ENCODE data around the gene LBHD2.
A peak's percentile ranks its signal among the peaks of the same experiment; 100 is the strongest.

LBHD2 gene

DNA sequence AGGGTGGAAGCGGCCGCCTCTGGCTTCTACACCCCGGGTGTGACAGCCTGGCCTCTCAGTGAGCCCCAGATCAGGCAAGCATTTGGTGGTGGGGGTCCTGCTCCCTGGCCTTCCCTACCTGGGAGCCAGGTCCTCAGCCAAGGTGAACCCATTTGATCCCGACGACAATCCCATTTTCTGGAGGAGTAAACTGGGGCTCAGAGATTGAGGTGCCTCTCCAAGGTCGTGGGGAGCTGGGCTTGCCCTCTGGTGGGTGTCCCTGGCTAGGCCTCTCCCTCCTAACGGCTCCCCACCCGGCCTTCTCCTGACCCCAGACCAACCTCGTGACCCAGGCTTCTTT is 7.8 kb downstream of the LBHD2 start:
- DNase-seq: no peak

DNA sequence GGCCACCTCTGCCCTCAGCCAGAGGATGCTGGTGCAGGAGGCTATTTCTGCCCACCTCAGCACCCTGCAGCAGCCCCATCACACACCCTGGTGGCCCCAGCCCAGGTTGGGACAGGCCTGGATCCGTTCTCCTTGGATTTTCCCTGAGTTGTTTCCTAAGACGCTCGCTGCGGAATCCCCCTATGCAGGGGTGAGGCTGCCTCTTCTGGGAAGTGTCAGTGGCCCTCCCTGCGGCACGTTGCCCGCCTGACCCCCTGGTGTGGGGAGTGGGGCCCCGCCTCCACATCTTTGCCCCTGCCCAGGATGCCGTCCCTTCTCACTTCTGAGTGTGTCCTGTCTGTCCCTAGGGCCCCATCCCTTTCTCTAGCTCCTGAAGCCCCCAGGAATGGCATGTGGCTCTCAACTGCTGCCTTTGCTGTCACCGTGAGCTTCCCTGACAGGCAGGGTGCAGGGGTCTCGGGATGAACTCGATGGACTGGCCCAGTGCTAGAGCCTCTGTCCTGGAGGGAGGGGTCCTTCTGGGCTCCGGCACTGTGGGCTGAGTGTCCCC is 9.9 kb downstream of the LBHD2 start:
- no peak for DNase-seq

- DNase-seq: no peak
Observed at GRCh38 chr14:103094406-103095209, 10.6 kb downstream of the LBHD2 start, which contains the start of gene EXOC3L4. Gene EXOC3L4 (plus strand): TSS chr14:103094725. CDS start chr14:103100220, 5,495 bp downstream.

- DNase-seq: no peak
Observed at GRCh38 chr14:103095210-103095778, 11.3 kb downstream of the LBHD2 start.

DNA sequence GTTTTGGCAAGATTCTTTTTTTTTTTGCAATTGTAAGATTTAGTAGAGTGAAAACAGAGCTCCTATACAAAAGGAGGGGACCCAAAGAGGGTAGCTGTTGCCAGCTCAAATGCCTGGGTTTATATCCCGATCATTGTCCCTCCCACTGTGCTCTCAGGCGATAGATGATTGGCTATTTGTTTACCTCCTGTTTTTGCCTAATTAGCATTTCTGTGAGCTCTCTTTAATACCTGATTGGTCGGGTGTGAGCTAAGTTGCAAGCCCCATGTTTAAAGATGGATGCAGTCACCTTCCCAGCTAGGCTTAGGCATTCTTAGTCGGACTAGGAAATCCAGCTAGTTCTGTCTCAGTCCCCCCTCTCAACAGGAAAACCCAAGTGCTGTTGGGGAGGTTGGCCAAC is 12.4 kb downstream of the LBHD2 start:
- no peak for DNase-seq

GRCh38 chr14:103097244-103097993 is 13.4 kb downstream of the LBHD2 start:
- no peak for DNase-seq

- DNase-seq: no peak
Observed at GRCh38 chr14:103097994-103098957, 14.3 kb downstream of the LBHD2 start.

- DNase-seq: no peak
Observed at GRCh38 chr14:103099081-103099732, 15.2 kb downstream of the LBHD2 start.

DNA sequence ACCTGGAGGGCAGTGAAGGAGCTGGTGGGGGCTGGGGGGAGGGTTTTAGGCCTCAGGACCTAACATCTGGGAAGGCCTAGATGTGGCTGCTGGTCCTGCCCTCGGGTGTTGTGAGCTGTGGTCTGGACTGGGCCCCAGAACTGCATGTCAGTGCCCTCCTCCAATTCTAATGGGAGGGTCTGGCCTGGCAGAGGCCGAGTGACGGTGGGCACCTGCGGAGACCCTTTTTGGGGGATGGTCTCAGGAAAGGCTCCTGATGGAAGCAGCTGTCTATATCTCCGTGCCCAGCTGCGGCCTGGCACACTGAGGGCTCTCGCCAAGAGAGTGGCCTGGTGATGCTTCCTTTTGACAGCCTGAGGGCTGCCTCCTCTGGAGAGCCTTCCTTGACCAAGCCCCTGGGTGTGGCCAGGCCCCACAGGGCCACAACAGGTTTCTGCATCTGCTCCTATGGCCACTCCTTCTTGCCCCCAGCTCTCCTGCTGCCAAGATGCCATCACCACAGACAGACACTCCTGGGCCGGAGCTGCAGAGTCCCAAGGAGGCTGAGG is 15.8 kb downstream of the LBHD2 start:
- no peak for DNase-seq

DNA sequence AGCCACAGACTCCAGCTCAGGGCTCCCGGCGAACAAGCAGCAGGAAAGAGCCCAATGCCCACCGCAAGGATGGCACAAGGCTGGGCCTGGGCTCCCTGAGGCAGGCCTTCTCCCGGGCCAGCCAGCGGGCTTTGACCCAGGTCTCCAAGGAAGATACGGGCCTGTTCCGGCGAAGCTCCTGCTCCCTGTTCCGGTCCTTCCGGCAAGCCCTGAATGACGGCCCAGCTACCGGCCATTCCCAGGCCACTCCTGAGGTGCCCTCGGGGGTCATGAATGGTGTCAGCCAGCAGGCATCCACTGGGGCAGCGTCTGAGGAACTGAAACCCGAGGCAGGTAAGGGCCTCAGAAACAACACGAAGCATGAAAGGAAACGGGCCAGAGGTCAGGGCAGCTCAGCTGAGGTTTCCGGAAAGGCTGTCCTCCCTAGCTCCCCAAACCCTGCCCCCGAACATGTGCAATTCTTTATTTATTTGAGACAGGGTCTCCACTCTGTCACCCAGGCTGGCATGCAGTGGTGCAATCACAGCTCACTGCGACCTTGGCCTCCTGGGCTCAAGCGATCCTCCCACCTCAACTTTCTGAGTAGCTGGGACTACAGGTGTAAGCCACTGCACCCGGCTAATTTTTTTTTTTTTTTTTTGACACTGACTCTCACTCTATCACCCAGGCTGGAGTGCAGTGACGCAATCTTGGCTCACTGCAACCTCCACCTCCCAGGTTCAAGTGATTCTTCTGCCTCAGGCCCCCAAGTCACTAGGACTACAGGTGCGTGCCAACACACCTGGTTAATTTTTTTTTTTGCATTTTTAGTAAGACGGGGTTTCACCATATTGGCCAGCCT is 16.5 kb downstream of the LBHD2 start:
- no peak for DNase-seq

DNA sequence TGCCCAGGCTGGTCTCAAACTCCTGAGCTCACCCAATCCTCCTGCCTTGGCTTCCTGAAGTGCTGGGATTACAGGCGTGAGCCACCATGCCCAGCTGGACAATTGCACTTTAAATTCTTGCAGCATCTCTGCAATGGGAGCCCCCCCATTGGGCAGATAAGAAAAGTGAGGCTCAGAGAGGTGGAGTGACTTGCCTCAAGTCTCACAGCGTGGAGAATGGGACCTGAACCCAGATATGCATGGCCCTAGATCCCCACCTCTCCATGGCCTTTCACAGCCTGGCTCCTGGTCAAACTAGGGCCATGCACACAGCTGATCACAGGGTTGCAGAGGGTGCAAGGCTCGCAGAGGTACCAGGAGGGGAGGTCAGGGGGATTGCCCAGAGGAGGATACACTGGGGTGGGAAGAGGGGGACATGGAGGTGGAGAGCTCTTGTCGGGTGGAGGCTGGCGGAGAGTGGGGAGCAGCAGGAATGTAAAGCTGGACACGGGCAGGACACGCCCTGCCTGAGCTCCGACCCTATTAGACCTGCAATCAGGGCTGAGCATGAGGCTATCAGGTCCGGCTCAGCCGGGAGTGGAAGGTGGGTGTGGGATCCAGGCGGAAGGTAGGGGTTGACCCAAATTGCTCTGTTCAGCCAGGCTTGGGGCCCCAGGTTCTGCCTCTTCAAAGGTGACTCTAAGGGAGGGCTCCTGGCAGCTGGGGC is 17.4 kb downstream of the LBHD2 start:
- no peak for DNase-seq

- no peak for DNase-seq
Observed at GRCh38 chr14:103101963-103102688, 18.1 kb downstream of the LBHD2 start.

GRCh38 chr14:103102689-103103260 is 18.8 kb downstream of the LBHD2 start:
- DNase-seq: no peak

- DNase-seq: peak; percentile 30
Observed at GRCh38 chr14:103103461-103104388, 19.7 kb downstream of the LBHD2 start.

DNA sequence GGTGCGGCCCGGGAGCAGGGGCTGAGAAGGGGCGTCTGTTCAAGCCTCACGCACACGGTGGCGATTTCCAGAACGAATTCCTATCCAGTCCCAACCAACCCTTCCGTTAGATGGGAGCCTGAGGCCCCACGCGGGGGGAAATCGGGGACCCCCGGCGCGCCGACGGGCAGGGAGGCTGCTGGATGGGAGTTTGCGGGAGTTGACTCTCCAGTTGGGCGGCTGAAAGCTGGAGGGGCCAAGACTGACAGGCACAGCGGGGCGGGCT is 20.3 kb downstream of the LBHD2 start:
- DNase-seq: no peak

GRCh38 chr14:103104654-103105452 is 20.8 kb downstream of the LBHD2 start:
- DNase-seq: peak; percentile 79

- peak; percentile 16 for DNase-seq
Observed at GRCh38 chr14:103105580-103106150, 21.7 kb downstream of the LBHD2 start.

Data from activated CD4-positive, alpha-beta T cell treated with anti-CD3 and anti-CD28 coated beads, Interleukin-2, Interleukin-6, amounts not matched to agents 100 ng/mL and 50 ng/mL, durations not matched to agents 16 hours and 8 hours (primary cell).